Lung (tissue), 12 donors: Measurements from ENCODE around the gene NUBPL. TPM values are rescaled to one million over a fixed set of nuclear protein-coding genes. Genes with fewer than 3 reads are reported as not detected.
"Not testable (repeated sequence)": the region's sequence is repeated elsewhere in the genome, so short reads cannot be mapped to it uniquely, and the experiment has no call there.

Source experiments
- ATAC-seq: fragments of 200-7000 bp; cut with Tn5 transposase; one replicate; pipeline ENCODE4 v1.9.1; 2020; ENCODE audit warnings: moderate number of reproducible peaks; ENCODE audit not compliant: insufficient read depth, low FRiP score
- DNase-seq, 3 donors: peaks; one replicate each; pipeline ENCODE4 v3.0.0-alpha.2; 2013 to 2017
- H3K27ac ChIP-seq, 2 donors: one replicate each; pipeline ENCODE4 v1.5.1; 2013; ENCODE audit warnings: mild to moderate bottlenecking in 2 of 2, moderate library complexity in 2 of 2, control low read depth in 1 of 2, inconsistent platforms in 1 of 2, low read depth in 1 of 2, low read length in 1 of 2
- H3K27me3 ChIP-seq, 3 donors: one replicate each; pipeline ENCODE4 v1.5.1; 2013; ENCODE audit warnings: low read length in 2 of 3; ENCODE audit not compliant: control insufficient read depth in 3 of 3, insufficient read depth in 3 of 3
- H3K36me3 ChIP-seq, 4 donors: one replicate each; pipeline ENCODE4 v1.5.1; 2013; ENCODE audit warnings: low read length in 4 of 4, mild to moderate bottlenecking in 1 of 4, moderate library complexity in 1 of 4; ENCODE audit not compliant: control insufficient read depth in 4 of 4, insufficient read depth in 4 of 4
- H3K4me1 ChIP-seq, 5 donors: one replicate each; pipeline ENCODE4 v1.5.1; 2013; ENCODE audit warnings: low read length in 5 of 5, mild to moderate bottlenecking in 2 of 5, moderate library complexity in 1 of 5; ENCODE audit not compliant: control insufficient read depth in 5 of 5, insufficient read depth in 5 of 5
- H3K4me3 ChIP-seq: one replicate; pipeline ENCODE4 v1.5.1; 2013; ENCODE audit warnings: mild to moderate bottlenecking, control low read depth, moderate library complexity
- H3K9ac ChIP-seq, 2 donors: one replicate each; pipeline ENCODE4 v1.5.1; 2013; ENCODE audit warnings: low read length in 2 of 2, control low read depth in 1 of 2; ENCODE audit not compliant: insufficient read depth in 1 of 2
- H3K9me3 ChIP-seq, 4 donors: one replicate each; pipeline ENCODE4 v1.5.1; 2013; ENCODE audit warnings: low read length in 3 of 4, mild to moderate bottlenecking in 1 of 4, moderate library complexity in 1 of 4; ENCODE audit not compliant: control insufficient read depth in 4 of 4, insufficient read depth in 3 of 4
- CTCF ChIP-seq: IDR thresholded peaks from 2 replicates; pipeline ENCODE4 v1.5.1; 2012; ENCODE audit warnings: mild to moderate bottlenecking; ENCODE audit errors: control extremely low read depth, extremely low read depth
- WGBS, 2 donors: extraction: QIAGEN DNeasy Blood & Tissue Kit; methylation state at CpG; one replicate each; pipeline ENCODE4 v1.1.7; 2013; 5-methylcytosine and 5-hydroxymethylcytosine counted together
- polyA plus RNA-seq, 2 donors: library from polyadenylated mRNA; stranded (reverse); fragments of 200-250 nt; gene quantifications; one replicate each; pipeline ENCODE4 v1.2.1, GENCODE V29; 2013
- total RNA-seq, 2 donors: library from RNA; depleted of rRNA in 1 of 2; stranded (reverse); fragments of >200 nt in 1 of 2; gene quantifications; one replicate each; pipeline ENCODE4 v1.2.1, GENCODE V29; 2014 to 2021
- donor health status: control.
- donor health status: control.
- donor health status: Bipolar disorder and iron deficiency.
- donor health status: healthy.
- donor health status: DM: yes; HTN: yes; CAD: no.

The NUBPL gene
- total and polyA plus RNA-seq, 4 donors: 3.0 to 20.9 (median 9.5) TPM

GRCh38 chr14:31785574-31785973 lies 224.4 kb downstream of the NUBPL start:
- ATAC-seq (no peak), DNase-seq (no peak)
- no peak for TF ChIP-seq CTCF
- Histone ChIP-seq H3K4me1 (peaks cover 0 to 2% (median 0%) of the 10 kb centered on the region in 5 donors), H3K36me3 (peaks cover 0 to 7% (median 0%) of the 10 kb centered on the region in 4 donors), H3K4me3 (no peak overlapping the region), H3K27me3 (no peaks in the 10 kb centered on the region), H3K9me3 (peaks cover 0 to 3% (median 1%) of the 10 kb centered on the region in 4 donors), H3K9ac (no peak overlapping the region), H3K27ac (no peak overlapping the region)
- WGBS, 2 donors: 85 to 91% methylated on average over 1 of the region's 1 CpG

GRCh38 chr14:31787377-31787776 lies 226.2 kb downstream of the NUBPL start:
- H3K27me3 ChIP-seq: no peaks in the 10 kb centered on the region
- 87 to 99% methylated on average over 3 of the region's 3 CpGs for WGBS, 2 donors
- peaks cover 0 to 3% (median 0%) of the 10 kb centered on the region in 4 donors for H3K36me3 ChIP-seq
- H3K27ac ChIP-seq: no peak overlapping the region
- H3K4me1 ChIP-seq: peaks cover 0 to 2% (median 0%) of the 10 kb centered on the region in 5 donors
- H3K4me3 ChIP-seq: no peak overlapping the region
- H3K9ac ChIP-seq: no peak overlapping the region
- DNase-seq (no peak), ATAC-seq (no peak)
- no peak for TF ChIP-seq CTCF
- H3K9me3 ChIP-seq: no peaks in the 10 kb centered on the region

GRCh38 chr14:31788340-31788739 lies 227.1 kb downstream of the NUBPL start:
- TF ChIP-seq CTCF: no peak
- Histone ChIP-seq H3K4me1 (peaks cover 0 to 2% (median 0%) of the 10 kb centered on the region in 5 donors), H3K9me3 (no peaks in the 10 kb centered on the region), H3K27ac (no peak overlapping the region), H3K4me3 (no peak overlapping the region), H3K27me3 (no peaks in the 10 kb centered on the region), H3K36me3 (peaks cover 0 to 3% (median 0%) of the 10 kb centered on the region in 4 donors), H3K9ac (no peak overlapping the region)
- DNase-seq: no peak
- no peak for ATAC-seq
- 88 to 93% methylated on average over 1 of the region's 1 CpG for WGBS, 2 donors

- Histone ChIP-seq H3K4me3 (no peak overlapping the region), H3K27me3 (no peaks in the 10 kb centered on the region), H3K36me3 (no peaks in the 10 kb centered on the region), H3K4me1 (peaks cover 0 to 2% (median 0%) of the 10 kb centered on the region in 5 donors), H3K27ac (no peak overlapping the region), H3K9ac (no peak overlapping the region), H3K9me3 (no peaks in the 10 kb centered on the region)
- ATAC-seq: no peak
- TF ChIP-seq CTCF: no peak
- no peak for DNase-seq
Observed at GRCh38 chr14:31792726-31793125, 231.5 kb downstream of the NUBPL start.

- DNase-seq, H3K9me3 ChIP-seq, H3K27ac ChIP-seq, H3K9ac ChIP-seq, H3K4me3 ChIP-seq, H3K4me1 ChIP-seq, H3K36me3 ChIP-seq, ATAC-seq, H3K27me3 ChIP-seq: not testable (repeated sequence)
- 96% methylated on average over 3 of the region's 3 CpGs for WGBS, 2 donors
Observed at GRCh38 chr14:31797946-31798345, 236.7 kb downstream of the NUBPL start.
